GM12892 (cell line): ENCODE data around the gene MOSPD2.

Source experiments
- DNase-seq: peaks from one replicate; pipeline ENCODE4 v3.0.0; 2011; ENCODE audit not compliant: insufficient read length
- FAIRE-seq: peaks from 2 replicates; lab custom pipeline; 2011; peaks lifted over from hg19 to GRCh38; lab: Jason Lieb, UNC
- POLR2A ChIP-seq: IDR thresholded peaks from 2 replicates; pipeline ENCODE4 v1.6.1; 2011; ENCODE audit warnings: low read depth, low read length, control low read depth
- POLR2AphosphoS5 ChIP-seq: IDR thresholded peaks from 2 replicates; pipeline ENCODE4 v1.6.1; 2011; ENCODE audit warnings: low read depth, low read length, control low read depth
- TAF1 ChIP-seq: IDR thresholded peaks from 2 replicates; pipeline ENCODE4 v1.6.1; 2011; ENCODE audit warnings: low read depth, mild to moderate bottlenecking, control low read depth, low read length, borderline replicate concordance

Gene MOSPD2

GRCh38 chrX:14872355-14872754 is 866 bp upstream of the MOSPD2 start:
- no peak for TF ChIP-seq TAF1
- no peak for TF ChIP-seq POLR2A
- no peak for TF ChIP-seq POLR2AphosphoS5
- no peak for FAIRE-seq
- DNase-seq: no peak

GRCh38 chrX:14873676-14874049 is 442 bp downstream of the MOSPD2 start:
- FAIRE-seq: no peak
- TF ChIP-seq POLR2A (0 out of 2 replicates have a peak, but pooled peaks have one; percentile 6), POLR2AphosphoS5 (no peak), TAF1 (no peak)

GRCh38 chrX:14875624-14876023 is 2.4 kb downstream of the MOSPD2 start:
- FAIRE-seq (no peak), DNase-seq (no peak)
- TF ChIP-seq TAF1 (no peak), POLR2AphosphoS5 (no peak), POLR2A (no peak)

More at GRCh38 chrX:14873676-14874049, 442 bp downstream of the MOSPD2 start:
- no peak for DNase-seq

GRCh38 chrX:14883826-14884225 is 10.6 kb downstream of the MOSPD2 start:
- FAIRE-seq (no peak), DNase-seq (no peak)
- TF ChIP-seq POLR2AphosphoS5 (no peak), POLR2A (no peak), TAF1 (no peak)

GRCh38 chrX:14884714-14885113 is 11.5 kb downstream of the MOSPD2 start:
- FAIRE-seq: no peak
- no peak for DNase-seq

GRCh38 chrX:14886252-14886651 is 13.0 kb downstream of the MOSPD2 start:
- TF ChIP-seq POLR2AphosphoS5 (no peak), POLR2A (no peak), TAF1 (no peak)
- no peak for FAIRE-seq
- no peak for DNase-seq

More at GRCh38 chrX:14884714-14885113, 11.5 kb downstream of the MOSPD2 start:
- no peak for TF ChIP-seq POLR2A
- no peak for TF ChIP-seq TAF1
- TF ChIP-seq POLR2AphosphoS5: no peak

- TF ChIP-seq POLR2A (no peak), POLR2AphosphoS5 (no peak)
- no peak for FAIRE-seq
- DNase-seq: no peak
These were observed 23.1 kb downstream of the MOSPD2 start for GRCh38 chrX:14896273-14896672.

- TF ChIP-seq TAF1 (no peak), POLR2AphosphoS5 (no peak), POLR2A (no peak)
- DNase-seq (no peak), FAIRE-seq (no peak)
These were observed 23.8 kb downstream of the MOSPD2 start for GRCh38 chrX:14897042-14897441.

- FAIRE-seq (peak; percentile 82), DNase-seq (no peak)
These were observed 26.4 kb downstream of the MOSPD2 start for GRCh38 chrX:14899607-14900006.

GRCh38 chrX:14902537-14902936 is 29.3 kb downstream of the MOSPD2 start:
- DNase-seq (no peak), FAIRE-seq (no peak)
- TF ChIP-seq TAF1 (no peak), POLR2A (no peak), POLR2AphosphoS5 (no peak)

More at GRCh38 chrX:14899607-14900006, 26.4 kb downstream of the MOSPD2 start:
- TF ChIP-seq TAF1: no peak
- TF ChIP-seq POLR2A: no peak

GRCh38 chrX:14903891-14904290 is 30.7 kb downstream of the MOSPD2 start:
- TF ChIP-seq POLR2A: no peak
- FAIRE-seq (no peak), DNase-seq (no peak)

GRCh38 chrX:14913241-14913640 is 40.0 kb downstream of the MOSPD2 start:
- no peak for DNase-seq
- TF ChIP-seq POLR2A (no peak), TAF1 (no peak)
- no peak for FAIRE-seq

GRCh38 chrX:14915596-14915995 is 42.4 kb downstream of the MOSPD2 start:
- TF ChIP-seq TAF1 (no peak), POLR2AphosphoS5 (no peak), POLR2A (no peak)
- no peak for DNase-seq
- FAIRE-seq: no peak
